ENCODE measurements around the gene FAT1.
A peak's percentile ranks its signal among the peaks of the same experiment; 100 is the strongest.

The FAT1 gene

GRCh38 chr4:186651624-186652023 is 72.0 kb downstream of the FAT1 start:
- TF ChIP-seq CREB1 (IDR thresholded peaks at IDR 0.05; ENCODE audit: low read depth) (no peak), EGR1 (IDR thresholded peaks at IDR 0.05) (no peak), NFIC (IDR thresholded peaks at IDR 0.05) (peak; percentile 86), YY1 (IDR thresholded peaks at IDR 0.05; ENCODE audit: low read depth) (no peak)

DNA sequence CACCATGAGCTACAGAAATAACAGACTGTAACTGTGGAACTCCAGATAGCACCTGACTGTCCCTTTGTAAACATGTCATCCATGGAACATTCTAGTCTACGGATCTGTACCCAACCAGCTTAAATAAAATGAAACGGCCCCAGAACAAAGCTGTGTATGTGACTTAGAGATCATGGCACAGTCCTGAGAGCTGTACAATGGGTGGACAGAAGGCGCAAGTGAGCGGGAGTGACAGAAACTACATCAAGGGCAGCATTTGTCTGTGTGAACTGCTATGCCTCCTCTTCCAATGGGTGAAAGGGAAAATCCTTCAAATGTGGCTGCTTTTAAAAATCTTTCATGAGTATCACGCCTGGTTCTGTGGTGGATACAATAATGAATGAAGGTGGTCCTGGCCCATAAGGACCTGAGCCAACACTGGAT is 72.5 kb downstream of the FAT1 start:
- TF ChIP-seq, protein P1, sequence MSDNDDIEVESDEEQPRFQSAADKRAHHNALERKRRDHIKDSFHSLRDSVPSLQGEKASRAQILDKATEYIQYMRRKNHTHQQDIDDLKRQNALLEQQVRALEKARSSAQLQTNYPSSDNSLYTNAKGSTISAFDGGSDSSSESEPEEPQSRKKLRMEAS (IDR thresholded peaks at IDR 0.05), result no peak
- no peak for TF ChIP-seq RAD21 (IDR thresholded peaks at IDR 0.05; ENCODE audit: low read depth)
- TF ChIP-seq FOXM1 (IDR thresholded peaks at IDR 0.05; ENCODE audit: borderline replicate concordance, low read depth), result no peak
- TF ChIP-seq CREB1 (IDR thresholded peaks at IDR 0.05; ENCODE audit: low read depth), result no peak
- TF ChIP-seq REST (IDR thresholded peaks at IDR 0.05; ENCODE audit: low read depth), result no peak
- no peak for TF ChIP-seq NFIC (IDR thresholded peaks at IDR 0.05)
- TF ChIP-seq YY1 (IDR thresholded peaks at IDR 0.05; ENCODE audit: low read depth), result no peak
- TF ChIP-seq EP300 (IDR thresholded peaks at IDR 0.05; ENCODE audit: borderline replicate concordance), result no peak
- no peak for TF ChIP-seq TEAD4 (IDR thresholded peaks at IDR 0.05)
- no peak for TF ChIP-seq ZBTB7A (IDR thresholded peaks at IDR 0.05; ENCODE audit: low read depth)
- TF ChIP-seq EGR1 (IDR thresholded peaks at IDR 0.05), result no peak
- no peak for TF ChIP-seq TCF12 (IDR thresholded peaks at IDR 0.05; ENCODE audit: low read depth)
- TF ChIP-seq, protein P2, sequence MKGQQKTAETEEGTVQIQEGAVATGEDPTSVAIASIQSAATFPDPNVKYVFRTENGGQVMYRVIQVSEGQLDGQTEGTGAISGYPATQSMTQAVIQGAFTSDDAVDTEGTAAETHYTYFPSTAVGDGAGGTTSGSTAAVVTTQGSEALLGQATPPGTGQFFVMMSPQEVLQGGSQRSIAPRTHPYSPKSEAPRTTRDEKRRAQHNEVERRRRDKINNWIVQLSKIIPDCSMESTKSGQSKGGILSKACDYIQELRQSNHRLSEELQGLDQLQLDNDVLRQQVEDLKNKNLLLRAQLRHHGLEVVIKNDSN (IDR thresholded peaks at IDR 0.05), result no peak
- no peak for TF ChIP-seq CEBPB (IDR thresholded peaks at IDR 0.05)
- no peak for TF ChIP-seq TAF1 (IDR thresholded peaks at IDR 0.05; ENCODE audit: low read depth)

- TF ChIP-seq NFIC (IDR thresholded peaks at IDR 0.05) (no peak), CREB1 (IDR thresholded peaks at IDR 0.05; ENCODE audit: low read depth) (no peak), EGR1 (IDR thresholded peaks at IDR 0.05) (no peak), RAD21 (IDR thresholded peaks at IDR 0.05; ENCODE audit: low read depth) (no peak), CEBPB (IDR thresholded peaks at IDR 0.05) (no peak), TEAD4 (IDR thresholded peaks at IDR 0.05) (no peak), TCF12 (IDR thresholded peaks at IDR 0.05; ENCODE audit: low read depth) (no peak), FOXM1 (IDR thresholded peaks at IDR 0.05; ENCODE audit: borderline replicate concordance, low read depth) (no peak), ZBTB7A (IDR thresholded peaks at IDR 0.05; ENCODE audit: low read depth) (no peak), YY1 (IDR thresholded peaks at IDR 0.05; ENCODE audit: low read depth) (no peak), REST (IDR thresholded peaks at IDR 0.05; ENCODE audit: low read depth) (no peak), EP300 (IDR thresholded peaks at IDR 0.05; ENCODE audit: borderline replicate concordance) (no peak), TAF1 (IDR thresholded peaks at IDR 0.05; ENCODE audit: low read depth) (no peak)
- TF ChIP-seq, protein P1 (IDR thresholded peaks at IDR 0.05), result no peak
- TF ChIP-seq, protein P2 (IDR thresholded peaks at IDR 0.05), result no peak
Observed at GRCh38 chr4:186650401-186651180, 73.1 kb downstream of the FAT1 start.

DNA sequence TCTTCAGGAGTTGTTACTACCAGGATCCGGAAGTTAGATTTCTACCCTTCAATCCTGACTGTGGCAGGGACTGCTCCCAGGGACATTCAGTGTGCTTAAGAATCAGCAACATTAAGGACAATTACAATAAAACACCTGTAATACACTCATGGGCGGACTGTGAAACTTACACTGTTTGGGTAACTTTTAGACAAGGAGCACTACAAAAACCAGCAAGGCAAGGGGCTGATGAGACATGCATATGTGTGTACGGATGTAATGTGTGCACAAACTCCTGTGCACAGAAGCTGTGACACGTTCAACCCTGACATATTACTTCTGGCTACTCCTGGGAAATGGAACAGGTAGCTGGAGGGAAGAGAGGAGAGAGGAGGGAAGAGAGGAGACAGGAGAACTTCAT is 75.8 kb downstream of the FAT1 start:
- TF ChIP-seq, protein P1 (IDR thresholded peaks at IDR 0.05), result no peak
- TF ChIP-seq EP300 (IDR thresholded peaks at IDR 0.05; ENCODE audit: borderline replicate concordance) (no peak), TCF12 (IDR thresholded peaks at IDR 0.05; ENCODE audit: low read depth) (no peak), EGR1 (IDR thresholded peaks at IDR 0.05) (no peak), TEAD4 (IDR thresholded peaks at IDR 0.05) (no peak), ZBTB7A (IDR thresholded peaks at IDR 0.05; ENCODE audit: low read depth) (no peak), YY1 (IDR thresholded peaks at IDR 0.05; ENCODE audit: low read depth) (no peak), REST (IDR thresholded peaks at IDR 0.05; ENCODE audit: low read depth) (no peak), NFIC (IDR thresholded peaks at IDR 0.05) (no peak), CREB1 (IDR thresholded peaks at IDR 0.05; ENCODE audit: low read depth) (no peak), CEBPB (IDR thresholded peaks at IDR 0.05) (no peak), FOXM1 (IDR thresholded peaks at IDR 0.05; ENCODE audit: borderline replicate concordance, low read depth) (no peak), TAF1 (IDR thresholded peaks at IDR 0.05; ENCODE audit: low read depth) (no peak), RAD21 (IDR thresholded peaks at IDR 0.05; ENCODE audit: low read depth) (no peak)
- TF ChIP-seq, protein P2 (IDR thresholded peaks at IDR 0.05), result no peak
